ENCODE measurements around the gene SMC1A. TPM values are rescaled to one million over a fixed set of nuclear protein-coding genes. Genes with fewer than 3 reads are reported as not detected.

The SMC1A gene
- total RNA-seq, 1 experiment from 2014 or later: 100 TPM

GRCh38 chrX:53340852-53341645 is 81.4 kb downstream of the SMC1A start:
- no peak overlapping the region for H3K27ac Mint-ChIP-seq
- no peaks in the 10 kb centered on the region for H3K79me2 ChIP-seq (ENCODE audit: insufficient read depth, low read length)
- WGBS (ENCODE audit: extremely low coverage, insufficient read length, low lambda C conversion rate): no CpG with 5 or more reads among the region's 12 CpGs
- no peak overlapping the region for H3T11ph ChIP-seq (ENCODE audit: low read length)
- H4K20me1 ChIP-seq (ENCODE audit: control insufficient read depth, insufficient read depth, insufficient read length): no peaks in the 10 kb centered on the region
- no peak overlapping the region for H2BK12ac ChIP-seq (ENCODE audit: insufficient read length, low read depth, low read length)
- no peaks in the 10 kb centered on the region for H3K4me1 Mint-ChIP-seq
- no peak overlapping the region for H3K23ac ChIP-seq (ENCODE audit: insufficient read length, low read depth, low read length)
- no peaks in the 10 kb centered on the region; the same call in 1 of the 2 replicates for H3K27me3 Mint-ChIP-seq (ENCODE audit: low read depth)
- H3K4me2 ChIP-seq (ENCODE audit: insufficient read depth, insufficient read length, low read length): no peak overlapping the region
- no peak overlapping the region for H3K14ac ChIP-seq (ENCODE audit: insufficient read depth, low read length)
- TF ChIP-seq, protein P1, sequence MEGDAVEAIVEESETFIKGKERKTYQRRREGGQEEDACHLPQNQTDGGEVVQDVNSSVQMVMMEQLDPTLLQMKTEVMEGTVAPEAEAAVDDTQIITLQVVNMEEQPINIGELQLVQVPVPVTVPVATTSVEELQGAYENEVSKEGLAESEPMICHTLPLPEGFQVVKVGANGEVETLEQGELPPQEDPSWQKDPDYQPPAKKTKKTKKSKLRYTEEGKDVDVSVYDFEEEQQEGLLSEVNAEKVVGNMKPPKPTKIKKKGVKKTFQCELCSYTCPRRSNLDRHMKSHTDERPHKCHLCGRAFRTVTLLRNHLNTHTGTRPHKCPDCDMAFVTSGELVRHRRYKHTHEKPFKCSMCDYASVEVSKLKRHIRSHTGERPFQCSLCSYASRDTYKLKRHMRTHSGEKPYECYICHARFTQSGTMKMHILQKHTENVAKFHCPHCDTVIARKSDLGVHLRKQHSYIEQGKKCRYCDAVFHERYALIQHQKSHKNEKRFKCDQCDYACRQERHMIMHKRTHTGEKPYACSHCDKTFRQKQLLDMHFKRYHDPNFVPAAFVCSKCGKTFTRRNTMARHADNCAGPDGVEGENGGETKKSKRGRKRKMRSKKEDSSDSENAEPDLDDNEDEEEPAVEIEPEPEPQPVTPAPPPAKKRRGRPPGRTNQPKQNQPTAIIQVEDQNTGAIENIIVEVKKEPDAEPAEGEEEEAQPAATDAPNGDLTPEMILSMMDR (conservative IDR thresholded peaks at IDR 0.05): no peak
- no peak overlapping the region for H3K4me3 Mint-ChIP-seq
- H2BK15ac ChIP-seq (ENCODE audit: low read depth, low read length): no peak overlapping the region
- peaks cover 0 to 4% (median 0%) of the 10 kb centered on the region in 3 experiments; a peak in 1 of 7 replicates for H3K36me3 Mint-ChIP-seq (ENCODE audit: insufficient read depth in 1 of 3, low read depth in 3 of 3)
- H3K9me3 ChIP-seq (ENCODE audit: control insufficient read depth, low read depth, low read length): peaks cover 25% of the 10 kb centered on the region
- H4K91ac ChIP-seq (ENCODE audit: insufficient read length, low read depth, low read length): no peak overlapping the region
- no peak overlapping the region for H2AK5ac ChIP-seq (ENCODE audit: insufficient read length, low read length)
- H3K18ac ChIP-seq (ENCODE audit: insufficient read length, low read depth, low read length): no peak overlapping the region
- no peak for DNase-seq
- H2BK120ac ChIP-seq (ENCODE audit: low read depth, low read length, poor library complexity, severe bottlenecking): no peak overlapping the region
- no peaks in the 10 kb centered on the region for H3K23me2 ChIP-seq (ENCODE audit: insufficient read length, low read depth, low read length, poor library complexity, severe bottlenecking)
- no peaks in the 10 kb centered on the region for H3K27me3 ChIP-seq (ENCODE audit: insufficient read depth, low read length)
- H4K8ac ChIP-seq (replicated peaks; ENCODE audit: insufficient read length, low read depth, low read length): no peak overlapping the region
- H3K9me3 Mint-ChIP-seq: peaks cover 45 to 65% of the 10 kb centered on the region in 2 experiments
- H3K9ac ChIP-seq (ENCODE audit: extremely low read depth, insufficient read length, low read length): no peak overlapping the region
- no peaks in the 10 kb centered on the region for H3K79me1 ChIP-seq (ENCODE audit: insufficient read depth, low read depth, low read length, poor library complexity, severe bottlenecking)
- H3K56ac ChIP-seq (ENCODE audit: insufficient read length, low read depth, low read length): no peak overlapping the region
- no peak overlapping the region for H2AFZ ChIP-seq (ENCODE audit: low read length)
- H3K4me1 ChIP-seq (ENCODE audit: insufficient read depth, low read length): no peaks in the 10 kb centered on the region
- no peak overlapping the region for H4K5ac ChIP-seq (ENCODE audit: insufficient read length, low read depth, low read length)
- H3K27ac ChIP-seq (ENCODE audit: insufficient read length, low read depth, low read length): no peak overlapping the region
- no peak overlapping the region for H2BK5ac ChIP-seq (ENCODE audit: insufficient read length, low read length)
- no peak overlapping the region for H3K4ac ChIP-seq (ENCODE audit: low read depth, low read length)
- no peak overlapping the region for H2BK20ac ChIP-seq (ENCODE audit: low read depth, low read length, poor library complexity, severe bottlenecking)
